ENCODE measurements around the gene ATIC.

GRCh38 chr2:215355801-215356200, 43.9 kb downstream of the ATIC start:
- no peak for TF ChIP-seq CTCF (conservative IDR thresholded peaks at IDR 0.05; ENCODE audit: low read length)
- TF ChIP-seq EZH2phosphoT487 (IDR thresholded peaks at IDR 0.05; ENCODE audit: borderline replicate concordance, low read depth, low read length): no peak
